HG02970 (cell line): ENCODE data around the gene NDUFA7.
"Not testable (repeated sequence)": the region's sequence is repeated elsewhere in the genome, so short reads cannot be mapped to it uniquely, and the experiment has no call there.

Source experiments
- ATAC-seq: cut with Tn5 transposase; IDR thresholded peaks from one replicate; pipeline ENCODE4 v1.9.1; 2021; ENCODE audit warnings: mild to moderate bottlenecking, moderate library complexity, moderate number of reproducible peaks; ENCODE audit not compliant: unreplicated experiment, low FRiP score

The NDUFA7 gene

GRCh38 chr19:8322638-8322997 is 1.4 kb upstream of the NDUFA7 start:
- no peak for ATAC-seq

GRCh38 chr19:8321986-8322637 is 937 bp upstream of the NDUFA7 start:
- no peak for ATAC-seq

- ATAC-seq = no peak
These were observed 560 bp downstream of the NDUFA7 start for GRCh38 chr19:8320564-8321066.

DNA sequence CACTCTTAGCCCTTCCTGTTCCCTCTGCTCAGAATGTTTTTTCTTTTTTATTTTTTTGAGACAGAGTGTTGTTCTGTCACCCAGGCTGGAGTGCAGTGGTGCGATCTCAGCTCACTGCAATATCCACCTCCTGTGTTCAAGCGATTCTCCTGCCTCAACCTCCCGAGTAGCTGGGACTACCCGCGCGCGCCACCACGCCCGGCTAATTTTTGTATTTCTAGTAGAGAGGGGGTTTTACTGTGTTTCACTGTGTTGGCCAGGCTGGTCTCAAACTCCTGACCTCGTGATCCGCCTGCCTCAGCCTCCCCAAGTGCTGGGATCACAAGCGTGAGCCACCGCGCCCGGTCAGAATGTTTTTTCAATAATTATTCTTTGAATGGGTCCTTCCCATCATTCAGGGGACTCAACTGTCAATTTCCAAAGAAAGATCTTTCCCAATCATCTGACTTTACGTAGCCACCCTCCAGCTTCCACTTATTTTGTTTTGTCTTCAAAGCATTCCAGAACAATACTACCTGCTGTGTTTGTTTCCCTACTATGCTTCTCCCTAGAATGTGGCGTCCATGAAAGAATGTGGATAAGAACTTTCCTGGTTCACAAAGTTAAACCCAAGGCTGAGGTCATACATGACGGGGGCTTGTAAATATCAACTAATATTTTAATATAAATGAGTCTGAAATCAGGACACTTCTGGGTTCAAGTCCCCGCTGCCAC is 1.2 kb downstream of the NDUFA7 start:
- no peak for ATAC-seq

DNA sequence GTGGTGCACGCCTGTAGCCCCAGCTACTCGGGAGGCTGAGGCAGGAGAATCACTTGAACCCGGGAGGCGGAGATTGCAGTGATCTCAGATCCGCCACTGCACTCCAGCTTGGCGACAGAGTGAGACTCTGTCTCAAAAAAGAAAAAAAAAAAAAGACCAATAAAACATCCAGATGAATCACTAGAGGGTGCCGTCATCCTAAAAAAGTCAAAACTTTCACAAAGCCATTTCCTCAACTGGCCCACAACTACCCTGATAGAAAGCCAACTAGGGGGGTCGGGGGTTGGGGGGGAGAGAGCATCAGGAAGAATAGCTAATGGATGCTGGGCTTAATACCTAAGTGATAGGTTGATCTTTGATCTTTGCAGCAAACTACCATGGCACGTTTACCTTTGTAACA is 2.3 kb downstream of the NDUFA7 start:
- ATAC-seq = not testable (repeated sequence)

DNA sequence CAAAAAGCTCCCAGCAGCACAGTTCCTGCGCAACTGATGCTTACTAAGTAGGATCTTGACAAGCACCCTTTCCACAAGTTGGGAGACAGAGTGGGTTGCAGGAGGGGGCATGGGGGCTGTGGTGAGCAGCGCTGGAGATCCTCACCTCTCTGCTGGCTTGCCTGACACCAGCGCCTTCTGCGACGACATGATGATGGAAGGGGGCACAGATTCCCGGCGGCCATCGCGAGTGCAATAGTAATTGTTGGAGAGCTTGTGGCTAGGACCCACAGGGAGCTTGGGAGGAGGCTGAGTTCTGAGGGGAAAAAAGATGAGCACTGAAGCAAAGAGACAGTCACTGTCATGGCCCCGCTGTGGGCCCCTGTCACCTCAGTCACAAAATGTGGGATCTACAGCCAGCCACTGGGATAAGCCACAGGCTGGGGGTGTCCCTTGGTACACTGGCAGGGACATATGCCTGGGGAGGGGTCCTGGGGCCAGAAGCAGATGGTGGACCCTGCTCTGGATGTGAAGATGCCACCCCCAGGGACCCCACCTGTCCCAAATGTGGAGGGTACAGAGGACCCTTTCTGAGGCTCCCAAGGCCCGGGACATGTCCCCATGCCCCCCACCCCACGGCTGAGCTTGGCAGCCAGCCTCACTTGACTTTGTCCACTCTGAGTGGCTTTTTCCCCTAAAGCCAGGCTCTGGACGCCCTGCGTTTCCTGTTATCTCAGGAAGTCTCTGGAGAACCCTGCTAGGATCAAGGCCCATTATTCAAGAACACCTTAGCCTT is 4.6 kb downstream of the NDUFA7 start:
- no peak for ATAC-seq

- not testable (repeated sequence) for ATAC-seq
These were observed 6.1 kb downstream of the NDUFA7 start for GRCh38 chr19:8314981-8315640.

DNA sequence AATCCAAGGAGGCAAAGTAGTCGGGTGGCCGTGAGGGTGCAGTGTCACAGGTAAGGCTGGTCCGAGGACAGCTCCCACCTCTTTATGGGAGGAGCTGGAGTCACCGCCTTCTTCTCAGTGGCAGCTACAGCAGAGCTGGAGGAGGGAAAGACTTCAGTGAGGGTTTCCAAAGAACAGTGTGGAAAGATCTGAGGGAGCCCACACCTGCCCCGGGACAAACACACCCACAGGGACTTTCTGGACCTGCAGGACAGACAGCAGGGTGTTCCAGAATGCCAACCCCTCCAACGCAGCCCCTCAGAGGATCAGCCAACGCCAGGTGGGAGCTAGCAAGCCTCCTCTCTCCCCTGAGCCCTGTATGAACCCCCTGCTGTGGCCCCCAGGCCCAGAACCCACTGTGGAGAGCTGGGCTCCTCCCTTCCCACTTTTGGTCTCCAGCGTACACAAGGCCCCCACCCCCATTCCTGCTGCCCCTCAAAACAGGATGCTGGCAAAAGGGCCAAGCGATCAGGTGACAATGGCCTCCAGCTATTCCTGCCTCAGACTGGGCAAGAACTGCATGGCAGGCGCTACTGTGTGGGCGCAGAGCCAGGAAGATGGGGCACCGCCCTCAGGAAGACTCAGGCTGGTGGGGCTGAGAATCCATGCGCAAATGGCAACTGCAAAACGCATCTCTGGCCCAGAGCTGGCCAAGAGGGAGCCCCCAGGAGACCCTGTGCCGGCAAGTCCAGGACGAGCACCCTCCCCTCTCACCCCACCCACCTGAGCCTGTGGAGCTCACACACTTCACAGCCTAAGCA is 9.5 kb downstream of the NDUFA7 start:
- no peak for ATAC-seq

- ATAC-seq = no peak
These were observed 10.7 kb downstream of the NDUFA7 start for GRCh38 chr19:8310342-8311055.

DNA sequence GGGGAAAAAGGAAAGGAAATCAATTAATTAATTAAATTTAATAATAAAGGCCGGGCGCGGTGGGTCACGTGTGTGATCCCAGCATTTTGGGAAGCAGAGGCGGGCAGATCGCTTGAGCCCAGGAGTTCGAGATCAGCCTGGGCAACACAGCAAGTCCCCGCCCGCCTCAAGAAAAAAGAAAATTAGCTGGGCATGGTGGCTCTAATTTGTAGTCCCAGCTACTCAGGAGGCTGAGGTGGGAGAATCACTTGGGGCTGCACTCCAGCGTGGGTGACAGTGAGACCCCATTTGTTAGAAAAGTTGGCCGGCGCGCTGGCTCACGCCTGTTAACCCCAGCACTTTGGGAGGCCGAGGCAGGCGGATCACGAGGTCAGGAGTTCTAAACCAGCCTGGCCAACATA is 12.3 kb downstream of the NDUFA7 start:
- no peak for ATAC-seq

- ATAC-seq = peak; percentile 71
These were observed 13.0 kb downstream of the NDUFA7 start, which contains the start of gene CD320 for GRCh38 chr19:8307965-8308866. CD320 (minus strand) TSS chr19:8308358; CDS start chr19:8308290, 68 bp downstream.

DNA sequence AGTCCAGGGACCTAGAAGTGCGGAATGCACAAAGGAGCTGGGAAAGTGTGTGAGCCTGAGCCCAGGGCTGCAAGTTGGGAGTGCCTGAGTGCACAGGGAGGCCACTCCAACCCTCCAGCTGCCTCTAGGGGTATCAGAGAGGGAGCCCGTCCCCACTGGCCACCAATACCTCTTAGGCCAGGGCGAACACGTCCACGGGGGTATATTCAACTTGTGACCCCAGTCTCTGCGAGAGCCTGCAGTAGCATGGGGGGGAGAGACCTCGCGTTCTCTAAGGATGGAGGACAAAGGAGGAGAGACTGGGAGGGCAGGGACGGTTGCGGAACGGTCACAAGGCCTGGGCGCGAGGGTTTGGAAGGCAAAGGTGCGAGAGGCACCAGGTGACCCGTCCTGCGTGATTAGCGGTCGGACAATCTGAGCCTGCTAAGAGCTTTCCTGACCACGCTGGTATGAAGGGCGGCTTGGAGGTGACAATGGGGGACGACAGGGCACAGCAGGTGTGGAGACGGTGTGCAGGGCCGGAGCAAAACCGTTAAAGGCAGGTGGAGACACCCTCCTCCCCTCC is 13.7 kb downstream of the NDUFA7 start:
- ATAC-seq = no peak

GRCh38 chr19:8306235-8307054 is 14.7 kb downstream of the NDUFA7 start:
- ATAC-seq = no peak

DNA sequence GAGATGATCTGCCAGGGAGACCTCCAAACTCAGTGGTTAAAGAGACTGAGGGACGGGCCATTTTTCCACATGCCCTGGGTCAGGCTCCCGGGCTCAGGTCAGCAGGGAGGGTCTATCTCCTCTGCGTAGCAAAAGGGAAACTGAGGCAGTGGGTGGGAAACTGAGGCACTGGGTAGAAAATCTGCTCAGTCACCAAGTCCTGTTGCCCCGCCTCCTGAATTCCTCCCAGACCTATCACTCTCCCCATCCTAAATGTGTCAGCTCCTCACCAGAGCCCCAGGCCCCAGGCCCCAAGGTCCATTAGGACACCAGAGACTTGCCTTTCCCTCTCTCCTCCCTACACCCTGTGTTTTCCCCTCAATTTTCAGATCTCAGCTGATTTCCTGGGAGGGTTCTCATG is 15.4 kb downstream of the NDUFA7 start:
- ATAC-seq = no peak

- no peak for ATAC-seq
These were observed 16.1 kb downstream of the NDUFA7 start for GRCh38 chr19:8304841-8305621.

GRCh38 chr19:8302734-8303133 is 18.4 kb downstream of the NDUFA7 start:
- ATAC-seq = no peak
